Activated naive CD8-positive, alpha-beta T cell treated with anti-CD3 and anti-CD28 coated beads, Interleukin-2, amount 10 ng/mL, durations not matched to agents 7 days and 5 days (primary cell): ENCODE data around the gene SHISA9. TPM values are rescaled to one million over a fixed set of nuclear protein-coding genes. Genes with fewer than 3 reads are reported as not detected.

ENCODE experiments used
- ATAC-seq: fragments of 150-1000 bp; cut with Tn5 transposase; one replicate; pipeline ENCODE4 v1.10.0; 2021; ENCODE audit warnings: low read depth, moderate library complexity
- POLR2A ChIA-PET: fragments of 350-600 bp; sonication (Branson Sonifier 250); formaldehyde crosslinking; loops from one replicate; lab custom pipeline; 2021; ENCODE audit warnings: antibody characterized with exemption; lab: Charles Lee
- DNase-seq: peaks from one replicate; pipeline ENCODE4 v3.0.0; 2021
- H3K27ac Mint-ChIP-seq: one replicate; pipeline ENCODE4 v1.8.0; 2022; ENCODE audit warnings: mild to moderate bottlenecking, mixed read lengths
- H3K27me3 Mint-ChIP-seq: one replicate; pipeline ENCODE4 v1.8.0; 2022; ENCODE audit warnings: mild to moderate bottlenecking, moderate library complexity, mixed read lengths
- H3K36me3 Mint-ChIP-seq: one replicate; pipeline ENCODE4 v1.8.0; 2021; ENCODE audit warnings: mild to moderate bottlenecking, mixed read lengths
- H3K4me1 Mint-ChIP-seq: one replicate; pipeline ENCODE4 v1.8.0; 2021; ENCODE audit warnings: mixed read lengths
- H3K4me3 Mint-ChIP-seq: one replicate; pipeline ENCODE4 v1.8.0; 2022; ENCODE audit warnings: mild to moderate bottlenecking, moderate library complexity, mixed read lengths
- H3K9me3 Mint-ChIP-seq: one replicate; pipeline ENCODE4 v1.8.0; 2021; ENCODE audit warnings: mixed read lengths
- total RNA-seq, 2 experiments: library from RNA; stranded (reverse); gene quantifications; one replicate each; pipeline ENCODE4 v1.2.3, GENCODE V29; 2021

Gene SHISA9
- total RNA-seq, 2 experiments from 2014 or later = not detected

DNA sequence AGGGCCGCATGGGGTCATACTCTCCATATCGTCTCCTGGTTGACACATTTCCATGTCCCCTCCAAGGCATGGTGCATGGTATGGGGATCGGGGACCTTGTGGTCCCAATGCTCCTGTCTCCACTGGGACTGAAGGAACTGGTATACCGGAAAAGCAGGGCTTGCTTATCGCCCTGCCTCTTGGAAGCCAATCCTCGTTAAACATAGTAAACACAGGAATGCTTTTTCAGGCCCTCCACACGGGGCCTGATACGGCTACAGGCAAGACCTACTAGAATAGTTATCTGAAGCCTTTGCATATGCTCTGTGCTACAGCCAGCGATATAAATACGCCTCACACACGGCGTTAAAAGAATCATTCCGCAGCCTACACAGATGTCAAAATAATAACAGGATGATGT, 159.5 kb downstream of the SHISA9 start:
- Mint-ChIP-seq H3K9me3 (peaks cover 9% of the 10 kb centered on the region), H3K4me3 (no peak overlapping the region), H3K4me1 (no peaks in the 10 kb centered on the region), H3K27me3 (no peaks in the 10 kb centered on the region), H3K27ac (no peak overlapping the region), H3K36me3 (no peaks in the 10 kb centered on the region)
- DNase-seq (no peak), ATAC-seq (no peak)
- POLR2A ChIA-PET = no interaction called here

GRCh38 chr16:13061691-13062090, 160.3 kb downstream of the SHISA9 start:
- H3K27ac Mint-ChIP-seq = no peak overlapping the region
- DNase-seq = no peak
- POLR2A ChIA-PET = no interaction called here
- H3K9me3 Mint-ChIP-seq = peaks cover 9% of the 10 kb centered on the region
- ATAC-seq = no peak
- H3K36me3 Mint-ChIP-seq = no peaks in the 10 kb centered on the region
- H3K27me3 Mint-ChIP-seq = no peaks in the 10 kb centered on the region
- H3K4me1 Mint-ChIP-seq = no peaks in the 10 kb centered on the region
- H3K4me3 Mint-ChIP-seq = no peak overlapping the region

DNA sequence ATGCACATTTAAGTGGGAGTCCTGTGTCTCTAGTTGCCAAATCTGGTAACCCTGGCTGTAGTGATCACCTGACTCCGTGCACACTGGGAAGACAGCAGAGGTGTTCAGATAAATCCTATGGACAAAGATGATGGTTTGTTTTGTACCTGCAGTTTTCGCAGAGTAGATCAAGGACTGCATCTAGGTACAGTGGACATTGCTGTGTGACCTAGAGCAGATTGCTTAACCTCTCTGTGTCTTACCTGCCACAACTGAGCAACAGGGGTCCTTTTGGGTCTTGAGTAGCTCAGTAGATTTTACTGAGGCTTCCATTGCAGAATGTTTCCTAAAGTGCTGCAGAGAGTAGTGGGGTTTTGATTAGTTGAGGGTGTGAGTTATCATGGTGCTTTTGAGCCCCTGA, 160.8 kb downstream of the SHISA9 start:
- POLR2A ChIA-PET = no interaction called here
- H3K27me3 Mint-ChIP-seq = no peaks in the 10 kb centered on the region
- H3K9me3 Mint-ChIP-seq = peaks cover 10% of the 10 kb centered on the region
- DNase-seq (no peak), ATAC-seq (no peak)
- H3K4me1 Mint-ChIP-seq = no peaks in the 10 kb centered on the region
- no peak overlapping the region for H3K4me3 Mint-ChIP-seq
- no peak overlapping the region for H3K27ac Mint-ChIP-seq
- no peaks in the 10 kb centered on the region for H3K36me3 Mint-ChIP-seq

DNA sequence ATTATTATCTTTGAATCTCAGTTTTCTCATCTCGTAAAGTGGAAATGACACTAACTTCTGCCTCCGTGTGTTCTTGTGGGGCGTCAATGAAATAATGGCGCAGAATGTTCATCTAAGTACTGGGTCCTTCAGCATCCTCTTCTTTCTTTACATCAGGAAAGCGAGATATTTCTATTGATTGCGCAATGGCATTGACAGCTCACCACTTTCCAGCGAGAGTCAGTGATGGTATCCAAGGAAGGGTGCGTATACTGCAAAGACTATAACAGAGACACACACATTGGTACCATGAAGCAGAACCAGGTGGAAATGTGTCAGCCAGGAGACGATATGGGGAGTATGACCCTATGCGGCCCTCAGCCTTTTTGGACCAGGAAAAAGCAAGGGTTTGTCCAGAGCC, 162.1 kb downstream of the SHISA9 start:
- no peak for DNase-seq
- Mint-ChIP-seq H3K4me1 (no peaks in the 10 kb centered on the region), H3K27ac (no peak overlapping the region), H3K4me3 (no peak overlapping the region), H3K27me3 (no peaks in the 10 kb centered on the region), H3K9me3 (peaks cover 9% of the 10 kb centered on the region), H3K36me3 (no peaks in the 10 kb centered on the region)
- no peak for ATAC-seq
- POLR2A ChIA-PET = no interaction called here

GRCh38 chr16:13064821-13065220, 163.4 kb downstream of the SHISA9 start:
- Mint-ChIP-seq H3K4me3 (no peak overlapping the region), H3K4me1 (no peaks in the 10 kb centered on the region), H3K27me3 (no peaks in the 10 kb centered on the region), H3K27ac (no peak overlapping the region), H3K36me3 (no peaks in the 10 kb centered on the region), H3K9me3 (peaks cover 7% of the 10 kb centered on the region)
- POLR2A ChIA-PET = no interaction called here
- ATAC-seq (no peak), DNase-seq (no peak)

DNA sequence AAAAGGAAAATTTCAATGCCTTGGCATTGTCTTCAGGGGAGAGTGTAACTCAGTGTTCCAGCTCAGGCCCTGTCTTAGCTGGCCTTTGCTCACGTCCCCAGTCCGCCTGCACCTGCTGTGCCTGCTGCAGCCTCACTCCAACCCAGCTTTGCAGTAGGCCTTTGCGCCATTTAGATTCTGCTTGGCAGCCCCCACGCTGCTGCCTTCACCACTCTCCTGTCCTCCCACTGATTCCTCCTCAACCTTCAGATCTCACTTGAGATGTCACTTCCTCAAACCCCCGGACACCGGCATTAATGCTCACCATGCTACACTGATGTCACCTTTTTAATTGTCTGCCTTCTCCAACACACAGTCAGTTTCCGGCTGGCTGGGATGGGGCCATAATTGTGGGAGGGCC, 166.2 kb downstream of the SHISA9 start:
- DNase-seq = no peak
- no peak overlapping the region for H3K27ac Mint-ChIP-seq
- H3K36me3 Mint-ChIP-seq = no peaks in the 10 kb centered on the region
- ATAC-seq = no peak
- peaks cover 7% of the 10 kb centered on the region for H3K9me3 Mint-ChIP-seq
- H3K4me3 Mint-ChIP-seq = no peak overlapping the region
- POLR2A ChIA-PET = no interaction called here
- H3K4me1 Mint-ChIP-seq = no peaks in the 10 kb centered on the region
- no peaks in the 10 kb centered on the region for H3K27me3 Mint-ChIP-seq

GRCh38 chr16:13068912-13069583, 167.7 kb downstream of the SHISA9 start:
- no peak overlapping the region for H3K27ac Mint-ChIP-seq
- DNase-seq (no peak), ATAC-seq (no peak)
- H3K27me3 Mint-ChIP-seq = no peaks in the 10 kb centered on the region
- H3K9me3 Mint-ChIP-seq = peaks cover 7% of the 10 kb centered on the region
- no peak overlapping the region for H3K4me3 Mint-ChIP-seq
- no peaks in the 10 kb centered on the region for H3K36me3 Mint-ChIP-seq
- POLR2A ChIA-PET = no interaction called here
- no peaks in the 10 kb centered on the region for H3K4me1 Mint-ChIP-seq

DNA sequence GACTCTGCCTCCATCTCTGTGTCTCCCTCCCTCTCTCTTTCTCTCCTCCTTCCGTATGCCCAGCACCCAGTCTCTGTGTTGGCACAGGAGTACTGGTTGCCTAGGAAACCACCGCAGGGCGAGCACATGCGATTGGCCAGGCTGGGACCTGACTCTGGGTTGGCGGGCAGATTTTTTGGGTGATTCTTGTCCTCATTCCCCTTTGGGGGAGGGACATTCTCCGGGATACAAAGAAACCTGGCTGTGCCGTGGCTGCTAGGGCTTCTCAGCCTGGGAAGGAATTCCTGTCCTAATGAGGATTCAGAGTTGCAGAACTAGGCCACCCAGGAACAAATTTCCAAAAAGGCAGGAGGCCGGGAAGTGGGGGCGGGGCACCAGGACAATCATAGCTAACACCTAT, 168.9 kb downstream of the SHISA9 start:
- H3K4me1 Mint-ChIP-seq = no peaks in the 10 kb centered on the region
- H3K4me3 Mint-ChIP-seq = no peak overlapping the region
- no peaks in the 10 kb centered on the region for H3K27me3 Mint-ChIP-seq
- H3K27ac Mint-ChIP-seq = no peak overlapping the region
- DNase-seq = no peak
- peaks cover 7% of the 10 kb centered on the region for H3K9me3 Mint-ChIP-seq
- H3K36me3 Mint-ChIP-seq = no peaks in the 10 kb centered on the region
- POLR2A ChIA-PET = no interaction called here
- no peak for ATAC-seq

GRCh38 chr16:13076878-13077277, 175.5 kb downstream of the SHISA9 start:
- peaks cover 5% of the 10 kb centered on the region for H3K9me3 Mint-ChIP-seq
- H3K27me3 Mint-ChIP-seq = no peaks in the 10 kb centered on the region
- H3K36me3 Mint-ChIP-seq = no peaks in the 10 kb centered on the region
- DNase-seq = no peak
- no peak overlapping the region for H3K27ac Mint-ChIP-seq
- POLR2A ChIA-PET = no interaction called here
- no peak for ATAC-seq
- no peaks in the 10 kb centered on the region for H3K4me1 Mint-ChIP-seq
- no peak overlapping the region for H3K4me3 Mint-ChIP-seq

- no peaks in the 10 kb centered on the region for H3K4me1 Mint-ChIP-seq
- no peaks in the 10 kb centered on the region for H3K36me3 Mint-ChIP-seq
- H3K27ac Mint-ChIP-seq = no peak overlapping the region
Measured at GRCh38 chr16:13077816-13078215, 176.4 kb downstream of the SHISA9 start.

GRCh38 chr16:13080531-13080930, 179.1 kb downstream of the SHISA9 start:
- Mint-ChIP-seq H3K4me3 (no peak overlapping the region), H3K4me1 (no peaks in the 10 kb centered on the region), H3K27ac (no peak overlapping the region), H3K9me3 (peaks cover 9% of the 10 kb centered on the region), H3K36me3 (no peaks in the 10 kb centered on the region), H3K27me3 (no peaks in the 10 kb centered on the region)
- no peak for ATAC-seq
- DNase-seq = no peak
- POLR2A ChIA-PET = no interaction called here

More at GRCh38 chr16:13077816-13078215, 176.4 kb downstream of the SHISA9 start:
- Mint-ChIP-seq H3K4me3 (no peak overlapping the region), H3K9me3 (peaks cover 3% of the 10 kb centered on the region), H3K27me3 (no peaks in the 10 kb centered on the region)
- POLR2A ChIA-PET = no interaction called here
- DNase-seq (no peak), ATAC-seq (no peak)

- Mint-ChIP-seq H3K4me3 (no peak overlapping the region), H3K27ac (no peak overlapping the region), H3K27me3 (no peaks in the 10 kb centered on the region), H3K9me3 (peaks cover 12% of the 10 kb centered on the region), H3K36me3 (no peaks in the 10 kb centered on the region), H3K4me1 (no peaks in the 10 kb centered on the region)
- POLR2A ChIA-PET = no interaction called here
- ATAC-seq (no peak), DNase-seq (no peak)
Measured at GRCh38 chr16:13081825-13082331, 180.5 kb downstream of the SHISA9 start.

DNA sequence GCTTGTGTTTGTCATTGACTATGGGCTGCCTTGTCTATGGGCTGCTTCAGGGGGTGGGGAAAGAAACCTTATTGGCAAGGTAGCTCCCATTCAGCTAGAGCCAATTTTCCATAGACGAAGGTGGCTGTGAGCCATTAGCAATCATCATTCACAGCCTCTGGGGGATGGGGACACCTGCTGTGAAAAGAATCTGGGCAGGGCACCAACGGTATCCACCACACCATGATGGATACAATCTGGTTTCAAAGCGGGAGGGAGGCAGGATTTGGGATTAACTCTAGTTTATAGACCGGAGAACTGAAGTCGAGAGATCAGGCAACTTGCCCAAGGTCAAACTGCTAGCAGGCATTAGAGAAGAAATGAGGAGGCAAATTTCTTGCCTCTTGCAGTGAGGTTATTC, 182.3 kb downstream of the SHISA9 start:
- ATAC-seq (no peak), DNase-seq (no peak)

DNA sequence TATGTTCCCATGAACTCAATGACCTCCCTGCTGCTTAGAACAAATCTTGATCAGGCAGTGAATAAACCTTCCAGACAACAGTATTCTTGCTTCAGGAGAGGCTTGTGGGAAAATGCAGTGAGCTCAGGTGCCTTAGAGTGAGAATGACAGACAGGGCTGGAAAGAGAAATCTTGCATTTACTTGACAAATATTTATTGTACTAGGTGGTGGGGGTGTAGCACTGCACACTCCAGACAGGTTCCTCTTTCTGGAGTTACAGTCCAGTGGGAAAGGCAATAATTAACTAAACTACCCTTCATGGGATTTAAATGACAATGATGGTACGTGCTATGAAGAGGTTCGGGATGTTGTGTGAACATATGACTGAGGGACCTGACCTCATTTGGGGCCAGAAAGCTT, 182.9 kb downstream of the SHISA9 start:
- Mint-ChIP-seq H3K4me3 (no peak overlapping the region), H3K27me3 (no peaks in the 10 kb centered on the region), H3K4me1 (no peaks in the 10 kb centered on the region), H3K9me3 (peaks cover 15% of the 10 kb centered on the region), H3K27ac (no peak overlapping the region), H3K36me3 (no peaks in the 10 kb centered on the region)
- DNase-seq = no peak
- POLR2A ChIA-PET = no interaction called here
- no peak for ATAC-seq

More for the DNA sequence above, 182.3 kb downstream of the SHISA9 start:
- Mint-ChIP-seq H3K36me3 (no peaks in the 10 kb centered on the region), H3K4me1 (no peaks in the 10 kb centered on the region), H3K27ac (no peak overlapping the region), H3K4me3 (no peak overlapping the region), H3K9me3 (peaks cover 15% of the 10 kb centered on the region), H3K27me3 (no peaks in the 10 kb centered on the region)
- POLR2A ChIA-PET = no interaction called here
